ENCODE data around the gene PHTF2.

DNA sequence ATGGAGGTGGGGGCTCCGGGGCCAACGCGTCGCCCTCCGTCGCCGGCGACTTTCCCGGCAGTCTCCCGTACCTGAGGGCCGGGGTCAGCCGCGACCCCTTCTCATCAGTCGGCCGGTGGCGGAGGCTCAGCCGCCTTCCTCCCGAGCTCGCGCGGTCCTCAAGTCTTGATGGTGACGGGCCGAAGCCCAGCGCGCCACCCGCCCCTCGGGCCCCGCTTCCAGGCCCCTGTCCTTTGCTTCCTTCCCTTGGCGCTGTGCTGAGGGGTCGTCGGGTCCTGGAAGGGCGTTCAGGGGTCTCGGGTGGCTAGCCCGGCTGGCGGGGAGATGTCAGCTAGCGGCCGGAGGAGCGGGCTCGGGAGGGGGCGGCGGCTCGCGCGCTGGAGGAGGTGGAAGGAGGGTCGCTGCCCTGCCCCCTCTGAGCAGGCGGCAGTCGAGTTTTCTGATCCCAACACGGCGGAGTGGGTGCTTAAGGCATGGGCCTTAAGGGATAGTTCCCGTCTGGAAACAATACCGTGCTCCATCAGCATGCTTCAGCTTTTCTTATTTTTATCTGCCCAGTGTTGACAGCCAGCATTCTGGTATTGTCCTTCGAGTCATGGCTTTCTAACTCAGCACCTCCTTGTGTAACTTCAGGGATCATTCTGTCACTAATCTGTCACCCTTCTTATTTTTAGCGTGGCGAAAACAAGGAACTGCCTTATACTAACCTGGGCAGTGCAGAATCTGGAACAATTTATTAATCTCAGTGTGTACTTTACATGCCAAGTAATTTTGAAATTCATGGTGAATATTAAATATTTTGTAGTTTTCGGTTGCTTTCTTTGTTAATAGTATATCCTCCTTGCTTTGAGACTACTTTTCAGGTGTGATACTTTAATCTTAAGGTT, 748 bp downstream of the PHTF2 start:
- TF ChIP-seq EZH2 (IDR thresholded peaks at IDR 0.05; ENCODE audit: borderline replicate concordance) (no peak), EZH2phosphoT487 (IDR thresholded peaks at IDR 0.05; ENCODE audit: low read depth, severe bottlenecking, unreplicated experiment) (no peak)
- TF ChIP-seq, protein P1, sequence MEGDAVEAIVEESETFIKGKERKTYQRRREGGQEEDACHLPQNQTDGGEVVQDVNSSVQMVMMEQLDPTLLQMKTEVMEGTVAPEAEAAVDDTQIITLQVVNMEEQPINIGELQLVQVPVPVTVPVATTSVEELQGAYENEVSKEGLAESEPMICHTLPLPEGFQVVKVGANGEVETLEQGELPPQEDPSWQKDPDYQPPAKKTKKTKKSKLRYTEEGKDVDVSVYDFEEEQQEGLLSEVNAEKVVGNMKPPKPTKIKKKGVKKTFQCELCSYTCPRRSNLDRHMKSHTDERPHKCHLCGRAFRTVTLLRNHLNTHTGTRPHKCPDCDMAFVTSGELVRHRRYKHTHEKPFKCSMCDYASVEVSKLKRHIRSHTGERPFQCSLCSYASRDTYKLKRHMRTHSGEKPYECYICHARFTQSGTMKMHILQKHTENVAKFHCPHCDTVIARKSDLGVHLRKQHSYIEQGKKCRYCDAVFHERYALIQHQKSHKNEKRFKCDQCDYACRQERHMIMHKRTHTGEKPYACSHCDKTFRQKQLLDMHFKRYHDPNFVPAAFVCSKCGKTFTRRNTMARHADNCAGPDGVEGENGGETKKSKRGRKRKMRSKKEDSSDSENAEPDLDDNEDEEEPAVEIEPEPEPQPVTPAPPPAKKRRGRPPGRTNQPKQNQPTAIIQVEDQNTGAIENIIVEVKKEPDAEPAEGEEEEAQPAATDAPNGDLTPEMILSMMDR (IDR thresholded peaks at IDR 0.05; ENCODE audit: poor library complexity) = no peak

Data from hepatocyte (in vitro differentiated cells).